HG03378 (cell line): Measurements from ENCODE around the gene PPIP5K2.
"Not testable (repeated sequence)": the region's sequence is repeated elsewhere in the genome, so short reads cannot be mapped to it uniquely, and the experiment has no call there.

Source experiments
- ATAC-seq: cut with Tn5 transposase; IDR thresholded peaks from one replicate; pipeline ENCODE4 v1.9.1; 2021; ENCODE audit warnings: mild to moderate bottlenecking, moderate library complexity; ENCODE audit not compliant: unreplicated experiment

PPIP5K2 gene

DNA sequence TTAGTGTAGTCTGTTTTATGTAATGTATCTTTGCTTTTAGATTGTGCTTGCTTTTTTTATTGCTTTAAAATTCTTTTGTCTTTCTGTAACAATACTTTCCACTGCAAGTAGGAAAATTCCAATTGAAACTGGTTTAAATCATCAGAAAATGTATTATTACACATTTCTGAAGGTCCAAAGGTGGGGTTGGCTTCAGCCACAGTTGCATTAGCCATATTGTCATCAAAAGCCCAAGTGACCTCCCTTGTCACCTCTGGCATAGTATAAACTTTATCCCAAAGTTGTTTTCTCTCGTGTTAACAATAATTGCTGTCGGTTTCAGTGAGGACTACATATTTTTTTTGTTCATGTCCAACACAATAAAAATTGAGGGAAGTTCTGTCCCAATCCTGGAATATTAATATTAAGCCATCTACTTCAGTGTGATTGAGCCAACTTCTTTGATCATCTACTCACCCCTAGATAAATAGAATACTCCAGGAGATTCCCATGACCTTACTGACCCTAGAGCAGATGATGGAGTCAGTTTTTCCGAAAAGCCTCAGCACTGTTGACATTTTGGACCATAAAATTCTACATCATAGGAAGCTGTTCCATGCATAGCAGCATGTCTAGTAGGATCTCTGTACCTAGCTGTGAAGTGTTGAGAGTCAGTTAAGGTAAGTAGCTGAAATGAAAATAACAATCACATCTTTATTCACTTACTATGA is 86.0 kb downstream of the PPIP5K2 start:
- ATAC-seq, result no peak

DNA sequence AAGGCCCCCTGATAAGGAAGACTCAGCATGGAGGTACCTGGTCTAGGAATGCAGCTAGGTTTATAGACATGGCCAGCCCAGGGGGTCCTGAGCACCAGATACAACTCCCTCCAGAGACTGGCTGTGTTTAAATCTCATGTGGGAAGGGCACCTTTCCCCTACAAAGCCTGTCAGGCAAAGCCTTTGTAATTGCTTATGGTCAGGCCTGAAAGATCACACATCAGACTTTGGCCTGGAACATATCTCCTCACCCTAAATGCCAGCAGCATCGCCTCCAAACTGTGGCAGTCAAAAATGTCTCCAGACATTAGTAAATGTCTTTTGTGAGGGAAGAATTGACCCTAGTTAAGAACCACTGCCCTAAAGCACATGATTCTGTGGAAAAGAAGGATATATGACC is 86.9 kb downstream of the PPIP5K2 start:
- ATAC-seq, result no peak

DNA sequence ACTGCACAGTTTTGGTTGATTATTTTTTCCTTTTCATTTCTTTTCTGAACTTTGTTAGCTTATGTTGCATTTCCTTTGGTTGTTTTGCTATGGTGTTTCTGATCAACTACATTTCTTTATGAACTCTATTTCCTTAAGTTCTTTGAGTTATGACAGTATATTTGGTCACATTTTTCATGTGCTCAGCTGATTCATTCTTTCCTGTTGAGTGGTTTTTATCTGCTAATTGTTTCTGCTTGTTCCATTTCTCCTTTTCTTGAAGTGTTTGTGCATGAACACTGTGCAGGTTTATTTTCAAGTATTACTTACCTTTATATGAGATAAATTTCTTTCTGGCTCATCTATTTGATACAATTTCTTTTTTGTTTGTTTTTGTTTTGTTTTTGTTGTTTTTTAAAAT is 87.6 kb downstream of the PPIP5K2 start:
- ATAC-seq, result no peak

DNA sequence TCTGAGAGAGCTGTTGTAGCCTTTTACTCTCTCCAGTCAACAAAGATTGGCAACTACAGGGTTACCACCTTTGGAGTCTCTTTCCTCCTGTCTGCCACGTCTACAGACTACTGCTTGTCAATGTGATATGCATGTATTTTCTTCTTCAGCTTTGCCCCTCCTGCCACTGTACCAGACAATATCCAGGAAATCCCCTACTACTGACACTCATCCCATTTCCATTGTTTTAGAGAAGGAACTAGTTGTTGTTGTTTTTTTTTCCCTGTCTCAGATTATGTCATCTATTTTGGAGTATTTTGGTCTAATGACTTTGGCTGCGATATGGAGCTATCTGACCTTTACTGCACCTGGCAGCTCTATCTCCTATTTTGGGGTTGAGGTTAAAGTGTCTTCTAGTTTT is 88.4 kb downstream of the PPIP5K2 start:
- ATAC-seq, result no peak

DNA sequence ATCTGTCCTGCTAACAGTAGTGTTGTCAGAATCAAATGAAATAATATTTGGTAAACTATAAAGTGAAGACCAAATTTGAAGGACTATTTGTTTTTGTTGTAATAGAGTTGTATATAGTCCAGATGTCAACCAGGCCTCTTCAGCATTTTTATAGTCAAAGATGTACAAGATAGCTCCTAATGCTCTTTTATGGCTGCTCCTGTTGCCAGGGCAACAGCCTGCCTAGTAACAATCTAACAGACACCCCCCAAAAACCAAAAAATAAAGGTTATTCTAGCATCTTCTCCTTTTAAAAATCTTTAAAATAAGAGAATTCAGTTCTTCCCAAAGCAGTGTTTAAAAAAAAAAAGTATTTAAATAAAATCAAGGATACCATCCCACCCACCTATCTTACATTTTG is 89.0 kb downstream of the PPIP5K2 start:
- no peak for ATAC-seq

DNA sequence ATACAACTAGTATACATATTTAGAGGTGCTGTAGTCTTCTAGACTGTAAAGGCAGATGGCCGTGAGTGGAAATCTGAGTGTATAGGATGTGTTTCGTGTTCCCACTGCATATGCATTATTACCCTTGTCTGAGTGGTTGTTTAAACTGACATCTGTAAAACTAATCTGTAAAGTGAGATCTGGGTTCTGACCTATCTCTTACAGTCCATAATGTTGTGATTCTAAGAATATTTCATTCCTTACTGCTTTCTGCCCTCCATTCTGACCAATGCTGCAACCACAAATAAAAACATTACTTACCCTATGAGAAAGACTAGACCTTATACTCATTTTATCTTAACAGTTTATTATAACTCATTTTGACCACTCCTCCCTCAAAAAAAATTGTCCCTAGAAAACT is 90.9 kb downstream of the PPIP5K2 start:
- no peak for ATAC-seq

DNA sequence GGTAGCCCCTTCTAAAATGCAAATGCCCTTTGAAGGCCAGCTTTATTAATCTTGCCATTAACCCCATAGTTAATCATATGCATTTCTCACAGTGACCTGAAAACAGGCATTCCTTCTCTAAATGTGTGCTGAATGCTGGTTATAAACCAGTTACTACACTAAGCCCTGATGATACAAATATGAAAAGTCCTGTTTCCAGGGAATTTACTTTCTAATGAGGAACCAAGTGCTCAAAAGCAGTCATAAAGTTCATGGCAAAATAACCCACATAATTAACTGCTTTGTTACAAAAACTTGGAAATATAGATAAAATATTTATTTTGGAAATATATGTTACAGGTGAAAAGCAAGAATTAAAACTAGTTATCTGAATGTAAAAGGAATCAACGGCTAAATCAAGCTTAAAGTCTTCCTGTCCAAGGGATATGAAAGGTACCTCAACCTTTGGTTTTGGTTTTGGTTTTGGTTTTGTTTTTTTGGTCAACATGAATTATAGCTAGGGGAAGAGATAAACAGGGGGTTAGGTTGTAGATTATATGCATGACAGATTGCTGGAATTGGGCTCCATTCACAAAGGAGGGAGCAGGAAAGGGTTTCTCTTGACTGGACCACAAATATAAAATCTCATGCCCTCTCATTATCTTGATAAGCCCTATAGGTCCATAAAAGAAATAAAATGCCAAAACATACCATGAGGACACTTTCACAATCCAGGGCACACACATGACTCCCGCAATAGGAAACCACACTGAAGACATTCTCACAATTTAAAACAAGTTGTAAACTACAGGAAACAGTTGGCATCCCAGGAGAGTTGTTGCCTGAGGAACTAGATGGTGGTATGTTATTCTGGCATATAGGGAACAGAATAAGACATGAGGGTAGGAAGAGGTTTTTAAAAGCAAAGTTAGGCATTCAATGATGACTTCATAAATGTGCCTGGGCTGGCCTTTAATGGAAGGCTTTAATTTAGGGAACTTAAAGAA is 91.8 kb downstream of the PPIP5K2 start:
- peak; percentile 68 for ATAC-seq

DNA sequence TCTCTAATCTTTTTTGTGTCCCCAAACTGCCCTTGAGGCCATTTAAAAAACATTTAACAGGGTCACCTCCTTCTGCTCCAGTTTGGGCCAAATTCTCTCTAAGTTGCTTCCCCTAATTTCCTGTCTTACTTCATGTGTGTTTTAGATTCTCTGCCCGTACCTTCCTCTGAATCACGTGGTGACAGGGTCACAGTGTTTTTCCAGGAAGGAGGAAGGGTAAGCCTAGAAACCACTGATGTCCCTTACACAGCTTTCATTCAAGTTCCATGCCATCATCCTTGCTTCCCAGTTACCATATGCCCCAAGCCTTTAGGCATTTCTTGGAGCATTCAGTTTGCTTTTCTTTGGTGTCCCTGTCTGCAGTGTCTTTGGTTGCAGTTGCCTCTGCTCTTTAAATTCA is 96.0 kb downstream of the PPIP5K2 start:
- no peak for ATAC-seq

DNA sequence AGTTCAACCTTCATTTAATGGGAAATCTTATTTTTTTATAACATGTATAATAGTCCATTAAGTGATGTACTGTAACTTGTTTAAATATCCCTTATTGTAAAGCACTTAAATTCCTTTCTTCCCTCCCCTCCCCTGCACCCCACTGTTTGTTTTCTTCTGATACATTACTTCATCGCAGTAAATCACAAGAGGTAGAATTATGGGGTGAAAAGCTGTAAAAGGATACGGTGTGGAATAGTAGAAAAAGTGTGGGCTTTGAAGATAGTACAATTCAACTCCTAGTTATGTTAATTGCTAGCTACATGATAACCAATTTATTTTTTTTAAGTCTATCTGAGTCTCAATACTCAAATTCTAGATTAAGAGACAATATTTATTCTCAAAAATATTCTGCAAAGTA is 96.6 kb downstream of the PPIP5K2 start:
- no peak for ATAC-seq

DNA sequence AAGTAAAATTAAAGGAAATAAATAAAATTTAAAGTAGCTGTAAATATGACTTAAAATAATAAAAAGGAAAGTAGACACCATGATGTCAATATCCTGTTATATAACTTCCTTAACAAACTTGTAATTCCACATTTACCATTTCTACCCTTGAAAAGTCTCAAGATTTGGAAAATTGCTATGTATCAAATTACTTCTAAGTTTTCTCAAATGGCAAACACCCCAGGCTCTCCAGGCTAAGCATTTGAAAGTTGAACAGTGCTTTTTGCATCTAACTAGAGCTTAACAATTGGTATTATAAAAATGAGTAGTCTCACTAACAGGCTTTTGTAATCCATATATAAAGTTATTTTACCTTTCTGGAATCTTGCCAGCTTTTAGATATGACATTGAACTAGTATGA is 97.0 kb downstream of the PPIP5K2 start:
- no peak for ATAC-seq

DNA sequence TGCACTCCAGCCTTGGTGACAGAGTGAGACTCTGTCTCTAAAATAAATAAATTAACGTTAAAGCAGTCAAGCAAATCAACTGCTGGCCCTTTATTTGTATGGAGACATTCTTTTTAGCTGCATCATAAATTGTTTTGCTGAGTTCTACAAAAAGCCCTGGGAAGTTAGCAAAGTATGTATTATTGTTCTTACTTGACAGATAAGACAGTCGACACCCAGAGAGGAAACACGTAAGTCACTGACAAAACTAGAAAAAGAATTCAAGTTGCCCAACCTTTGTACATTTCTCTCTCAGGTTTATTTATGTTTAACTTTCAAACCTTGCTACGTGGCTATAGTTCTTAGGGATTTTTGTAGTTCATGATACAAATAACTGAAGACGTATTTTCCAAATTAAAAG is 98.1 kb downstream of the PPIP5K2 start:
- no peak for ATAC-seq

DNA sequence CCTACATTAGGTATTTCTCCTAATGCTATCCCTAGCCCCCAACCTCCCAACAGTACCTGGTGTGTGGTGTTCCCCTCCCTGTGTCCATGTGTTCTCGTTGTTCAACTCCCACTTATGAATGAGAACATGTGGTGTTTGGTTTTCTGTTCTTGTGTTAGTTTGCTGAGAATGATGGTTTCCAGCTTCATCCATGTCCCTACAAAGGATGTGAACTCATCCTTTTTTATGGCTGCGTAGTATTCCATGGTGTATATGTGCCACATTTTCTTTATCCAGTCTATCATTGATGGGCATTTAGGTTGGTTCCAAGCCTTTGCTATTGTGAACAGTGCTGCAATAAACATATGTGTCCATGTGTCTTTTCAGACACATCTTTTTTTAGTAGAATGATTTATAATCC is 99.0 kb downstream of the PPIP5K2 start:
- ATAC-seq, result not testable (repeated sequence)

DNA sequence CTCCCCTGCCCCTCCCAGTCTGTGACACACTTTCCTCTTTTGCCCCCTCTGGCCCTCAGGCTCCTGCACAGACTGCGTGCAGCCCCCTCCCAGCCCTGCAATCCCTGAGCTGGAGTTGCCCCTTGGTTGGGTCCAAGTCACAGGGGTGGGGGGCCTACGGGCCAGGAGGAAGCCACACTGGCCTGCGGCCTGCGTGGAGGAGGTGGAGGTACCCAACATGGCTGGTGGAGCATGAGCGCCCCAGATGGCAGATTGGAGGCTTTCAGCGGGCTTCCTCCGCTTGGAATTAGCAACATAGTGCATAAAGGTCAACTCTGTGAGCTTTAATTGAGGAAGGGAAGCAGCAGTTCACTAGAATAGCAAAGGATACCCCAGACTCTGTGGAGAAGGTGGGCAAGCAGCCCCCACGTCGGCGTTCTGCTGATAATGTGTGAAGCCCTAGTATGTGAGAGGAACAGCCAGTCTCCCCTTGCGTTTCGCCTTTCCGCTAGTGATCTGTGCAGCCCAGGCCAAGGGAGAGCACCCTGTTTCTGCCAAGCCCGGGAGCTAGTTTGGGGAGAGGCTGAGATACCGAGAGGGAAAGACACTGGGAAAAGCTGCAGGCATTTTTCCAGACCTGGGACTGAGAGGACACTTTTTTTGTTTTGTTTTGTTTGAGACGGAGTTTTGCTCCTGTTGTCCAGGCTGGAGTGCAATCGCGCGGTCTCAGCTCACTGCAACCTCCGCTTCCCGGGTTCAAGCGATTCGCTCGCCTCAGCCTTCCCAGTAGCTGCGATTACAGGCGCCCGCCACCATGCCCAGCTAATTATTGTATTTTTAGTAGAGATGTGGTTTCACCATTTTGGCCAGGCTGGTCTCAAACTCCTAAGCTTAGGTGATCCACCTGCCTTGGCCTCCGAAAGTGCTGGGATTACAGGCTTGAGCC is 103.2 kb downstream of the PPIP5K2 start:
- ATAC-seq, result no peak

DNA sequence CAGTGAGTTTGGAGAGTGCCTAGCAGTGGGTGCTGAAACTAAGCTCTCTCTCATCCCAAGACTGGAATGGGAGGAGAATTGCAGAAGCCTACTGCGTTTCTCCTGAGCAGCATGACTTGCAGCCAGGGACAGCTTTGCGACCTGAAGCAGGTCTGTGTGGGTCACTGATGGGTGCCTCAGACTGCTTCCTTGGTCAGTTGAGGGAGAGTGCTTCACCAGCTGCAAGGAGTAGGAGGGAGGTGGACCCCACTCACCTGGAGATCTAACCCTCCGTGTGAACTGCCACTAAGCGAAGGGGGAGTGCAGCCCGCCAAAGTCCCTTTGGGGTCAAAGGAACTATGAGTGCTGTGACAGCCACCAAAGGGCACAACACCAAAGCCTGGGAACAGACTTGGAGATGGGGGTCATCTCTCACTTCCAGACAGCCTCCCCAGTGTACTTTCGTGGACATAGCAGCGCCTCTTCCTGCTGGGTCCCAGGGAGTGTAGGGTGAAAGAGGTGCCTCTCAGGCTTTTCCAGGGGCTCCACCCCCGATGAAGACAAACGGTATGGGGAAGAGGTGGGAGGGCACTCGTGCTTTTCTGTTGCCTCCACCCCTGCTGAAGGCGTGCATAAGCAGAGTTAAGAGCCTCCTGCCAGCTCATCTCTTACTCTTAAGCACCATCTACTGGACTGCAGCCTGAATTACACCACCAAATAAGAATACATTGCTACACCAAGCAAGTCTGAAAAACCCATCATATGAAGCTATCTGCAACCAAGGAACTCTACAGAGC is 104.2 kb downstream of the PPIP5K2 start:
- ATAC-seq, result peak; percentile 95

DNA sequence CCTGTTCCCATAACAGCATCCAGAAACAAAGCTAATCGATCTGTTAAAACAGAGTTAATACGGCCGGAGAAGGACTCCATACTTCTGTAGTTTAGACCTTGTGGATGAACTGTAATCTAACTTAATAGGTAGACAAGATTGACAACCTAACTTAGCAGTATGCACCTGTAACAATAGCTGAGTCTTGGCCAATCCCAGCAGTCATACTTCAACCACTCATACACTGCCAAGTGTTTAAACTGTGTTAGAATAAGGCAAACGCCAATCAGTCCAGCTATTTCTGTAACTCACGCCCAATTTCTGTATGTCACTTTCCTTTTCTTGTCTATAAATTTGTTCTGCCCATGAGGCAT is 104.8 kb downstream of the PPIP5K2 start:
- no peak for ATAC-seq

DNA sequence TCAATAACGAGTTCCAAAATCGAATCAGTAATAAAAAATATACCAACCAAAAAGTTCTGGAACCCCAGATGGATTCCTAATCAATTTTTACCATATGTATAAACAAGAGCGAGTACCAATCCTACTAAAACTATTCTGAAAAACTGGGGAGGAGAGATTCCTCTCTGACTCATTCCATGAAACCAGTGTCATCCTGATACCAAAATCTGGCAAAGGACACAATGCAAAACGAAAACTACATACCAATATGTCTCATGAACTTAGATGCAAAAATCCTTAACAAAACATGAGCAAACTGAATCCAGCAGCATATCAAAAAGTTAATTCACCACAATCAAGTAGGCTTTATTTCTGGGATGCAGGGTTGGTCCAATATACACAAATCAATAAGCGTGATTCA is 108.0 kb downstream of the PPIP5K2 start:
- no peak for ATAC-seq

DNA sequence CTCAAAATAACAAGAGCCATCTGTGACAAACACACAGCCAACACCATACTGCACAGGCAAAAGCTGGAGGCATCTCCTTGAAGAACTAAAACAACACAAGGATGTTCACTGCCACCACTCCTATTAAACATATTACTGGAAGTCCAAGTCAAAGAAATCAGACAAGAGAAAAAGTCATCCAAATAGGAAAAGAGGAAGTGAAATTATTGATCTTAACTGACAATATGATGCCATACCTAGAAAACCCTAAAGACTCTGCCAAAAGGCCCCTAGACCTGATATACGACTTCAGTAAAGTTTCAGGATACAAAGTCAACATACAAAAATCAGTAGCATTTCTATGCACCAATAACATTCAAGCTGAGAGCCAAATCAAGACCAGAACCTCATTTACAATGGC is 108.5 kb downstream of the PPIP5K2 start:
- ATAC-seq, result no peak

DNA sequence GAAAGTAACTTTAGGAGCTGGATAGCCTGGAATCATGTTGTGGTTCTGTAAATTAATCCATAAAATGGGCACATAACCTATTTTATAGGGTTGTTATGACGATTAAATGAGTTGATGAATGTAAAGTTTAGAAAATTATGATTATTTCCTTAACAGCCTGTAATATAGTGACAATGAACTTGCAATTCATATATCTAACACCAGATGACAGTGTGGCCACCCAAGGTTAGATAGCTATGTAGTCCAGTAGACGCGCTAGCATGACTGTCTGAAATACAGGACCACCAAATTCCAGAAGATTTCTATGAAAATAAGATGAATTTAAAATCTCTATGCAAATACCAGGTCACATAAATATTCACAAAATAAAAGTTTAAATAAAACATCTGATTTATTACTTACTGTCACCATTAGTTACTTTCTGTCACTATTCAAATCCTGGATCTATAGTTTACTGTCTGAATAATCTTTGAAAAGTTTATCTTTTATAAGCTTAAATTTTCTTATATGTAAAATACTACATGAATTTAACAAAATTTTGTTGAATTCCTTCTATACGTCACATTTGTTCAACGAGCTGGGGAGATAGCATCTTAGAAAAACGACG is 112.4 kb downstream of the PPIP5K2 start:
- ATAC-seq, result peak; percentile 82

DNA sequence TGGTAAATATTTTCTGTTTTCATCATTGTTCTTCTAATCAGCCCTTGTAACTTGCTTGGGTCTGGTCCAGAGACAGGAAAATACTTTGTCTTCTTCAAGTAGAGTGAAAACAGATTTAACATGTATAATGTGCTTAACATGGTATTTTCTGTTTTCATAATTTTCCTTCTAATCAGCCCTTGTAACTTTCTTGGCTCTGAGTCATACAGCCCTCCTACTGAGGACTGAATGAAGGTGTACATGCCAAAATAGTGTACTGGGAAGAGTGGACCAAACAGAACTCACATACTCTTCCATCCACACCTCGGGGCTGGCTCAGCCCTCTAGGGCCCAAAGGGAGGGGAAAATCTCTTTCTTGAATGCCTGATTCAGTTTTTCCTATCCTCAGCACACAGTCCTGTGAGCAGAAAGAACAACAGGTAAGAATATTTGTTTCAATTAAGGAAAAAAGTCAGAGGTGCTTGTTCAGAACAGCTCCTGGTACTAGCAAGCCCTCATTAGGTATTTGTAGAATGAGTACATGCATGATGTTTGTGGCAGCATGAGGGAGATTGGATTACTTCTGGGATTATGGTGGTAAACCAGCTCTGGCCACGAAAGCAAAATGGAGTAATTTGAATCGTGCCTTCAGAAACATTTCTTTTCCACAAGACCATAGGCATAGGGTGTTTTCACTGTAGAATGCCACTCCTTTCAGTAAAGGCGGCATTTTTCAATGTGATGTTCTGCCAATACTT is 114.3 kb downstream of the PPIP5K2 start:
- ATAC-seq, result no peak
